Uterus (tissue), 4 donors: ENCODE measurements around the gene KCNJ4. TPM values are rescaled to one million over a fixed set of nuclear protein-coding genes. Genes with fewer than 3 reads are reported as not detected.

Source experiments
- DNase-seq, 2 donors: peaks; one replicate each; pipeline ENCODE4 v3.0.0-alpha.2; 2019 to 2020
- H3K27ac ChIP-seq, 2 donors: fragments of 200-600 bp; sonication (generic); 1 replicate in 1 of 2; 2 replicates in 1 of 2; pipeline ENCODE4 v1.5.1; 2016 to 2018
- H3K27me3 ChIP-seq, 2 donors: fragments of 200-600 bp; sonication (generic); one replicate each; pipeline ENCODE4 v1.5.1; 2018 to 2019; ENCODE audit warnings: control low read depth in 1 of 2
- H3K36me3 ChIP-seq, 2 donors: fragments of 200-600 bp; sonication (generic); one replicate each; pipeline ENCODE4 v1.5.1; 2019; ENCODE audit warnings: control low read depth in 1 of 2
- H3K4me1 ChIP-seq, 2 donors: fragments of 200-600 bp; sonication (generic); one replicate each; pipeline ENCODE4 v1.5.1; 2018 to 2019; ENCODE audit warnings: control low read depth in 1 of 2
- H3K4me3 ChIP-seq, 2 donors: fragments of 200-600 bp; sonication (generic); 1 replicate in 1 of 2; 2 replicates in 1 of 2; pipeline ENCODE4 v1.5.1; 2018 to 2019; ENCODE audit warnings: mild to moderate bottlenecking in 1 of 2
- H3K9me3 ChIP-seq, 2 donors: fragments of 200-600 bp; sonication (generic); one replicate each; pipeline ENCODE4 v1.5.1; 2019; ENCODE audit warnings: control low read depth in 1 of 2
- POLR2A ChIP-seq, 2 donors: fragments of 450-650 bp; IDR thresholded peaks; one replicate each; pipeline ENCODE4 v1.6.1; 2016; ENCODE audit warnings: antibody characterized with exemption in 2 of 2, mild to moderate bottlenecking in 1 of 2, moderate library complexity in 1 of 2
- intact Hi-C: fragments of 100-400 bp; cut with DNase I; formaldehyde crosslinking; loops from one replicate; pipeline ENCODE4 v1.15.1; 2023; ENCODE audit warnings: low total_unique reads
- total RNA-seq, 4 donors: library from RNA; depleted of rRNA in 3 of 4; stranded (reverse); fragments of >200 nt in 3 of 4; gene quantifications; one replicate each; pipeline versions ENCODE4 v1.1.0 to v1.2.4, GENCODE V29; 2014 to 2023
- TF ChIP-seq, protein P1 (sequence below), 4 experiments: fragments of 200-600 bp in 2 of 4; fragments of 450-650 bp in 2 of 4; sonication (generic) in 2 of 4; IDR thresholded peaks; one replicate each; pipeline ENCODE4 v1.5.1; 2016 to 2019; ENCODE audit warnings: antibody characterized with exemption in 4 of 4, mild to moderate bottlenecking in 2 of 4, moderate library complexity in 1 of 4
- donor health status: DM: yes; HTN: yes; CAD: no.

Gene KCNJ4
- total RNA-seq, 4 donors from 2014 or later, result 0.21 to 1.1 TPM; not detected in 2

DNA sequence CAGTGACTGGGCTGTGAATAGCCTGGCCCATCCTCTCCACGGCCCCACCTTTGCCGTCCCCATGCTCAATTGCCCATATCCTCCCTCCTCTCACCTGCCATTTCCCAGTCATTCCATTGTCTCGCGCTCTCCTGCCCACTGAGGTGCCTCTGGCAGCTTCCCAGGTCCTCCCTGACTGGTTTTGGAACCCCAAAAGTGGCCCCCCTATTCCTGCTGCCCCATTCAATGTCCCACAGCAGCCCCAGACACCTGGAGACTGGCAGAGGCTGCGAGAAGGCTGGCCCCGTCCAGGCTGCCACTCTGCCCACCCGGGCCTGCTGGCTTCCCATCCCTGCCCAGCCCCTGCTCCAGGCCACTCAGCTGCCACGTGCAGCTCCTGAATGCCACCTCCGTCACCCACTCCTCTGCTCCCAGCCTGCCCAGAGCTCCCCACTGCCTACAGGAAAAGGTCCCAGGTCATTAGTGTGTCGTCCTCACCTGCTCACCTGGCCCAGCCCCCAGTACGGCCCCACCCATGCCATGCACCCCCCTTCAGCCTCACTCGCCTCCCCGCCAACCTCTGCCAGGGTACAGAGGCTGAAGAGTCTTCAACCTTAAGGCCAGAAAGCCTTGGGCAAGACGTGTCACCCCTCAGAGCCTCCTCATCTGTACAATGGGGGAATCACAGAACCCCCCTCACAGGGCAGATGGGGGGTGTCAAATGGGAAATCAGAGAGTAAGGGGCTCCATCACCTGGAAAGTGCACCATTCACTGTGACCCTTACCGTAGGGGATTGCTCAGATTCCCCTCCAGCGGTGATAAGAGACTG, 37.5 kb downstream of the KCNJ4 start:
- Histone ChIP-seq H3K4me3 (no peak overlapping the region), H3K9me3 (no peaks in the 10 kb centered on the region), H3K4me1 (peaks cover 0 to 6% of the 10 kb centered on the region in 2 donors), H3K27ac (no peak overlapping the region), H3K27me3 (no peaks in the 10 kb centered on the region), H3K36me3 (no peaks in the 10 kb centered on the region)
- TF ChIP-seq, protein P1, sequence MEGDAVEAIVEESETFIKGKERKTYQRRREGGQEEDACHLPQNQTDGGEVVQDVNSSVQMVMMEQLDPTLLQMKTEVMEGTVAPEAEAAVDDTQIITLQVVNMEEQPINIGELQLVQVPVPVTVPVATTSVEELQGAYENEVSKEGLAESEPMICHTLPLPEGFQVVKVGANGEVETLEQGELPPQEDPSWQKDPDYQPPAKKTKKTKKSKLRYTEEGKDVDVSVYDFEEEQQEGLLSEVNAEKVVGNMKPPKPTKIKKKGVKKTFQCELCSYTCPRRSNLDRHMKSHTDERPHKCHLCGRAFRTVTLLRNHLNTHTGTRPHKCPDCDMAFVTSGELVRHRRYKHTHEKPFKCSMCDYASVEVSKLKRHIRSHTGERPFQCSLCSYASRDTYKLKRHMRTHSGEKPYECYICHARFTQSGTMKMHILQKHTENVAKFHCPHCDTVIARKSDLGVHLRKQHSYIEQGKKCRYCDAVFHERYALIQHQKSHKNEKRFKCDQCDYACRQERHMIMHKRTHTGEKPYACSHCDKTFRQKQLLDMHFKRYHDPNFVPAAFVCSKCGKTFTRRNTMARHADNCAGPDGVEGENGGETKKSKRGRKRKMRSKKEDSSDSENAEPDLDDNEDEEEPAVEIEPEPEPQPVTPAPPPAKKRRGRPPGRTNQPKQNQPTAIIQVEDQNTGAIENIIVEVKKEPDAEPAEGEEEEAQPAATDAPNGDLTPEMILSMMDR (IDR thresholded peaks at IDR 0.05), result no peak
- no peak for TF ChIP-seq POLR2A (IDR thresholded peaks at IDR 0.05)
- intact Hi-C loops, result no loop called here
- no peak for DNase-seq

DNA sequence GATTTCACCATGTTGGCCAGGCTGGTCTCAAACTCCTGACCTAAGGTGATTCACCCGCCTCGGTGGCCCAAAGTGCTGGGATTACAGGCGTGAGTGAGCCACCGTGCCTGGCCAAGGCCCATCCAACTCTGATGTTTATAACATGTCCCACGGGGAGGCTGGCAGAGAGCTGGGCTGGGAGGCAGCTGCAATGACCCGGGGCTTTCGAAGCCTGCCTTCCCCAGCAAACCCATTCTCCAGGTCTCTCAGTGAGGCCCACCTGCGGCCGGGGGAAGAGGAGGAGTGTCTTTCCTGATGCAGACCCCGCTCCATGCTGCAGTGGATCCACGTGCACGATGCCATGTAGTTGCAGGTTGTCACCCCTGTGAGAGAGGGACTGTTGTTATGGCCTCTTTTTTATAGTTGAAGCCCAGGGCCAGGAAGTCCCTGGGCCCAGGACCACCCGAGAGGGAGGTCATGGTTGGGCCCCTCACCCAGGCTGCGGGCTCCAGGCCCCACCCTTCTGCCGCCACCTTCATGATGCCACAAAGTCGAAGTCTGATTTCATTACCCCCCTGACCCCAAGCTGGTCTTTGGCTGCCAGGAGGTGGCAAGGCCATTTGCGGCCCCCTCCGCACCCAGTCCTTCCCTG, 38.3 kb downstream of the KCNJ4 start:
- TF ChIP-seq, protein P1 (IDR thresholded peaks at IDR 0.05), result no peak
- TF ChIP-seq POLR2A (IDR thresholded peaks at IDR 0.05), result no peak
- H3K9me3 ChIP-seq, result no peaks in the 10 kb centered on the region
- H3K36me3 ChIP-seq, result no peaks in the 10 kb centered on the region
- H3K27me3 ChIP-seq, result no peaks in the 10 kb centered on the region
- no peak overlapping the region for H3K4me3 ChIP-seq
- H3K27ac ChIP-seq, result no peak overlapping the region
- H3K4me1 ChIP-seq, result peaks cover 0 to 7% of the 10 kb centered on the region in 2 donors
- intact Hi-C loops, result no loop called here
- DNase-seq, result no peak

DNA sequence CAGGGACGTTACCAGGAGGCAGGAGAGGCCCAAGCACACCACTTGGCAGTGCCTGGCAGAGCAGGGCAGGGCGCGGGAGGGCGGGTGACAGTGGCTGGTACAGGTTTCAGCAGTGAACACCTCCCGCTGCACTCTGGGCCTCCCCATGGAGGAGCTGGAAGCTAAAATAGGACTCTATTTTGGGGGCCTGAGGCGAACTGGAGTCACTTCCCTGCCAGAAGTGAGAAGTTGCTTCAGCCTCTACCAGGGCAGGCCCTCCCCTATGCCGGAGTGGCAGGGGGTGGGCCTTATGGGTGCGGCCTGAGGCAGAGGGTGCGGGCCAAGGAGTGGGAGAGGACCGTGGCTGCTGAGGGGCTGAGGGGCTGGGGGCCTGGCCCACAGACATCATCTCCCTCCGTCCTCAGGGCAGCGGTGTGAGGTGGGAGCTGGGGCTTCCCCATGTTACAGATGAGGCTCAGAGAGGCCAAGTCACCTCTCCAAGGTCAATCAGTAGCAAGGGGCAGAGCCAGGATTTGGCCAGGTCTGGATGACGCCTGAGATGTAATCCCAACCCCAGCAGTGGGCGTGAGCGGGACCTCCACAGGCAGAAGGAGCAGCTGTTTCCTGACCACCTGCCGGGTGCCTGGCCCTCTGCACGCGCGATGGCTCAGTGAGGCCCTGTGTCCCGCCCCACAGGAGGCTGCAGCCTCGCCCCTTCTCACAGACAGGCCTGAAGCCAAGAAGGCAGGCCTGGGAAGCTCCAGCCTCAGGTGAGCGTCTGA, 39.3 kb downstream of the KCNJ4 start:
- Histone ChIP-seq H3K27ac (no peak overlapping the region), H3K4me3 (no peak overlapping the region), H3K27me3 (no peaks in the 10 kb centered on the region), H3K9me3 (no peaks in the 10 kb centered on the region), H3K36me3 (no peaks in the 10 kb centered on the region), H3K4me1 (peaks cover 0 to 7% of the 10 kb centered on the region in 2 donors)
- TF ChIP-seq POLR2A (IDR thresholded peaks at IDR 0.05), result no peak
- TF ChIP-seq, protein P1 (IDR thresholded peaks at IDR 0.05), result no peak
- peak in 1 of 2 donors; percentile 6 for DNase-seq
- intact Hi-C loops, result no loop called here

DNA sequence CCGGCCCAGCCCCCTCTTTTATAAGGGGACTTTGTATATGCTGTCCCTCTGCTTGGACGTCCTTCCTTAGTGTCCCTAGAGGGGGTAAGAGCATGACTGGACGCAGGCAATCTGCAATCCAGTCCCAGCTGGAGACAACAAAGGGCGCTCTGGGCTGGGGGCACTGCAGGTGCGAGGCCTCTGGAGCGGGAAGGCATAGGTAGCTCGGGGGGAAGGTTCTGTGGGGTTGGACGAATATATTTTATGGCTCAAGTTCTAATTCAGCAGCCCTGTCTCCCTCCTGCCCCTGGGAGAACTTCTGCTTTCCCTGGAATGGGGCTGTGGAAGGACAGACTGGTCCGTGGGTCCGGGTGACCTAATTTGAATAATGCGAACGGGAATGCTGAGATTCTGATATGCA, 40.0 kb downstream of the KCNJ4 start:
- Histone ChIP-seq H3K4me3 (no peak overlapping the region), H3K27me3 (no peaks in the 10 kb centered on the region), H3K4me1 (peaks cover 0 to 7% of the 10 kb centered on the region in 2 donors), H3K36me3 (no peaks in the 10 kb centered on the region), H3K27ac (no peak overlapping the region), H3K9me3 (no peaks in the 10 kb centered on the region)
- peak in 1 of 2 donors; percentile 6 for DNase-seq
- intact Hi-C loops, result no loop called here
- no peak for TF ChIP-seq POLR2A (IDR thresholded peaks at IDR 0.05)
- TF ChIP-seq, protein P1 (IDR thresholded peaks at IDR 0.05), result no peak
